Endometrium (tissue), 2 donors: ENCODE measurements around the gene CTAGE4.
"Not testable (repeated sequence)": the region's sequence is repeated elsewhere in the genome, so short reads cannot be mapped to it uniquely, and the experiment has no call there.

Source experiments
- FAIRE-seq: peaks from 2 replicates; lab custom pipeline; 2012; peaks lifted over from hg19 to GRCh38; lab: Jason Lieb, UNC
- donor health status: control.
- donor health status: control.

The CTAGE4 gene, protein sequence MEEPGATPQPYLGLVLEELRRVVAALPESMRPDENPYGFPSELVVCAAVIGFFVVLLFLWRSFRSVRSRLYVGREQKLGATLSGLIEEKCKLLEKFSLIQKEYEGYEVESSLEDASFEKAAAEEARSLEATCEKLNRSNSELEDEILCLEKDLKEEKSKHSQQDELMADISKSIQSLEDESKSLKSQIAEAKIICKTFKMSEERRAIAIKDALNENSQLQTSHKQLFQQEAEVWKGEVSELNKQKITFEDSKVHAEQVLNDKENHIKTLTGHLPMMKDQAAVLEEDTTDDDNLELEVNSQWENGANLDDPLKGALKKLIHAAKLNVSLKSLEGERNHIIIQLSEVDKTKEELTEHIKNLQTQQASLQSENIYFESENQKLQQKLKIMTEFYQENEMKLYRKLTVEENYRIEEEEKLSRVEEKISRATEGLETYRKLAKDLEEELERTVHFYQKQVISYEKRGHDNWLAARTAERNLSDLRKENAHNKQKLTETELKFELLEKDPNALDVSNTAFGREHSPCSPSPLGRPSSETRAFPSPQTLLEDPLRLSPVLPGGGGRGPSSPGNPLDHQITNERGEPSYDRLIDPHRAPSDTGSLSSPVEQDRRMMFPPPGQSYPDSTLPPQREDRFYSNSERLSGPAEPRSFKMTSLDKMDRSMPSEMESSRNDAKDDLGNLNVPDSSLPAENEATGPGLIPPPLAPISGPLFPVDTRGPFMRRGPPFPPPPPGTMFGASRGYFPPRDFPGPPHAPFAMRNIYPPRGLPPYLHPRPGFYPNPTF

DNA sequence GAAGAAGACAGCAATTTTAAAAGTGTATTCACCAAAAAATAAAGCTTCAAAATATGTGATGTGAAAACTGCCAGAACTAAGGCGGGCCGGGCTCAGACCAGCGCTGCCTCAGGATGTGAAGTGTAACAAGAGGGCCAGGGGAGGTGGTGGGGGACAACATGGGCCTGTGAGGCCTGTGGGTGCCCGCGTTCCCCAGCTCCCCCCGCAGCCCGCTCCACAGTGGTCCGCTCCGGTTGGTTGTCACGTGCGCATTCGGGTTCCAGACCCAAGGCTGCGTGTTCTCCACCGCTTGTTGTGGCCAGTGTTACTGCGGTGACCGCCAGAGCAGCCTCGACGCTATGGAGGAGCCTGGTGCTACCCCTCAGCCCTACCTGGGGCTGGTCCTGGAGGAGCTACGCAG is at the start of gene CTAGE4:
CTAGE4 (plus strand) TSS at position 301 of the 400 bp plus-strand sequence; CDS start at position 339, 38 bp downstream.
- FAIRE-seq: not testable (repeated sequence)

DNA sequence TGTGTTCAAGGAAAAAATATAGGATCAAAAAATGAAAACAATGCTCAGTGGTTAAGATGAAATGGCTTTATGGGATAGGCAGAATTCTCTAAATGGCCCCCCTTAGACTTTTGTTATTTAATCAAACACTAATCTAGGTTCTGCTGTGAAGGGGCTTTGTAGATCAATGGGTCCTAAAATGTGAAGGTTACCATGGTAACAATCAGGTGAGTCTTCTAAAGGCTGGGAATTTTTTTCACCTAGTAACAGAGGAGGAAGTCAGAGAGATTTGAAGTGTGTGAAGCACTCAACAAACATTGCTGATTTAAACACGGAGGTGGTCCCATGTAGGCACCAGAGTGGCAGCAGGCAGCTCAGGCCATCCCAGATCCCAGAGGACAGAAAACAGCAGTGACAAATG is 49.1 kb upstream of the CTAGE4 start:
- no peak for FAIRE-seq

DNA sequence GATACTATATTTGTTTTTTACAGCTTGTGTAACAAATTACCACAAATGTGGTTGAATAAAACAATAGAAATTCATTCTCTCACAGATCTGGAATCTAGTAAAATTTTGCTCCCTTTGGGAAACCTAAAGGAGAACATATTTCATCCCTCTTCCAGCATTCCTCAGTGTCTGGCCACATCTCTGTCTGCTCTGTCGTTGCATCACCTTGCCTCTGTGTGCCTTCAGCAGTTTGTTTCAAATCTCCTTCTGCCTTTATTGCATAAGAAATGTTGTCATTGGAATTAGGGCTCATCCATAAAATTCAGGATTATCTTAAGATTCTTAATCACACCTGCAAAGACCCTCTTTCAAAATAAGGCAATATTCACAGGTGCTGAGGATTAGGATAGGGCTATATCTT is 45.8 kb upstream of the CTAGE4 start:
- FAIRE-seq: no peak

DNA sequence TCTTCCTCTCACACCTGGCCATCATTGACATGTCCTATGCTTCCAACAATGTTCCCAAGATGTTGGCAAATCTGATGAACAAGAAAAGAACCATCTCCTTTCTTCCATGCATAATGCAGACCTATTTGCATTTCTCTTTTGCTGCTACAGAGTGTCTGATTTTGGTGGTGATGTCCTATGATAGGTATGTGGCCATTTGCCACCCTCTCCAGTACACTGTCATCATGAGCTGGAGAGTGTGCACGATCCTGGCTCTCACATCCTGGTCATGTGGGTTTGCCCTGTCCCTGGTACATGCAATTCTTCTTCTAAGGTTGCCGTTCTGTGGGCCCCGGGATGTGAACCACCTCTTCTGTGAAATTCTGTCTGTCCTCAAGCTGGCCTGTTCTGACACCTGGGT is 41.1 kb upstream of the CTAGE4 start:
- no peak for FAIRE-seq

DNA sequence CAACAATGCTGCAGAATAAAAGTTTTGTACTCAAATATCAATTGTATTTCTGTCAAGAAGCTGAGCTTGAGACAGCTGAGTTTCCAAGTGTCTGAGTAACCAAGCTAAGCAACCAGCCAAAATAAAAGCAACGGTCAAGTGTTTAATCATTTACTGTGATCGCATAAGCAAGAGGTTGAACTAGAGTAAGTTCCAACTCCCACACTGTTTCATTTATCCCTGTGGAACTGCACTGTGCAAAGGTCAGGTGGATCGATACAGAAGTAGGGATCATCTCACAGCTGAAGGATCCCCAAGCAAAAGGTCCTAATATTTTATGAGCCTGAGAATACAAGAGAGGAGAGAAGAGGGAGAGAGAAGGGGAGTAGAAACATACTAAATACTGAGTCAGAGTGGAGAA is 38.8 kb upstream of the CTAGE4 start:
- FAIRE-seq: no peak

DNA sequence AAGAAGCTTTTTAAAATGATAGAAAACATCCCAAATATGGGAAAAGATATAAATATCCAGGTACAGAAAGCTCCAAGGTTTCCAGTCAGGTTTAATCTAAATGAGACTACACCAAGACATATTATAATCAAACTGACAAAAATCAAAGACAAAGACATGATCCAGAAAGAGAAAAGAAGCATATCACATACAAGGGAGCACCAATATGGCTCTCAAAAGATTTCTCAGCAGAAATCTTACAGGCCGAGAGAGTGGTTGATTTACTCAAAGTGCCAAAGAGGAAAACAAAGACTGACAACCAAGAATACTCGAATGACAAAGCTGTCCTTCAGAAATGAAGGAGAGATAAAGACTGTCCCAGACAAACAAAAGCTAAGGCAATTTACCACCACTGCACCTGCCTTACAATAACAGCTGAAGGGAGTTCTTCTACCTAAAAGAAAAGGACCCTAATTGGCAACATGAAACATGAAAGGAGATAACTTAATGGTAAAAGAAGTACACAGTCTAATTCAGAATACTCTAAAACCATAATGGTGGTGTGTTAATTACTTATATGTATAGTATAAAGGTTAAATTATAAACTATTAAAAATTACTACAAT is 34.9 kb upstream of the CTAGE4 start:
- no peak for FAIRE-seq

DNA sequence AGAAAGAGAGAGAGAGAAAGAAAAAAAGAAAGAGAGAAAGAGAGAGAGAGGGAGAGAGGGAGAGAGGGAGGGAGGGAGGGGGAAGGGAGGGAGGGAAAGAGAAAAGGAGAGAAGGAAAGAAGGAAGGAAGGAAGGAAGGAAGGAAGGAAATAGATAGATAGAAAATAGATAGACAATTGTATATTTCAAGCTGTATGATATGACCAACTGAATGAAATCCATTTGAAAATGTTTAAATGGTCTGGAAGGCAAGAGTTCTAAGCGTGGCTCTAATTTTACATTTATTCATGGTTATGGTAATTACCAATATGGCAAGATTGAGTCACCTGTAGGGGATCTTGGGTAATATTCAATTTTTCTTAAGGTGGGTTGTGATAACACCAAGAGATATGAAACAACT is 24.4 kb upstream of the CTAGE4 start:
- FAIRE-seq: no peak

DNA sequence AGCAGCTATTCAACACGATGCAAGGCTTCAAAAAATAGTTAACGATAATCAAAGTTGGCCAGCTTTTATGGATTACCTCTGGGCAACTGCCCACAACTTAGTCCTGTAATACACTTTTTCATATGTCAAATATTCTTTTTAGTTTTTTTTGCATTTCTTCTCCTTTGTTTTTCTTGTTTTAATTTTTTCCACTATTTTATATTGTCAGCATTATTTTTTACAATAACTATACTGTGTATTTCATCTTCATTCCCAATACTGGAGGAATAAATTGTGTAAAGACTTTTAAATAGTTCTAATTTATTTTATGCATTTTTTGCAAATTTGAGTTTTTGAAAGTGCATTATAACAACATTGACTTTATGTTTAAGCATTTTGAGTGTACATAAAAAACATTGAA is 18.5 kb upstream of the CTAGE4 start:
- no peak for FAIRE-seq

DNA sequence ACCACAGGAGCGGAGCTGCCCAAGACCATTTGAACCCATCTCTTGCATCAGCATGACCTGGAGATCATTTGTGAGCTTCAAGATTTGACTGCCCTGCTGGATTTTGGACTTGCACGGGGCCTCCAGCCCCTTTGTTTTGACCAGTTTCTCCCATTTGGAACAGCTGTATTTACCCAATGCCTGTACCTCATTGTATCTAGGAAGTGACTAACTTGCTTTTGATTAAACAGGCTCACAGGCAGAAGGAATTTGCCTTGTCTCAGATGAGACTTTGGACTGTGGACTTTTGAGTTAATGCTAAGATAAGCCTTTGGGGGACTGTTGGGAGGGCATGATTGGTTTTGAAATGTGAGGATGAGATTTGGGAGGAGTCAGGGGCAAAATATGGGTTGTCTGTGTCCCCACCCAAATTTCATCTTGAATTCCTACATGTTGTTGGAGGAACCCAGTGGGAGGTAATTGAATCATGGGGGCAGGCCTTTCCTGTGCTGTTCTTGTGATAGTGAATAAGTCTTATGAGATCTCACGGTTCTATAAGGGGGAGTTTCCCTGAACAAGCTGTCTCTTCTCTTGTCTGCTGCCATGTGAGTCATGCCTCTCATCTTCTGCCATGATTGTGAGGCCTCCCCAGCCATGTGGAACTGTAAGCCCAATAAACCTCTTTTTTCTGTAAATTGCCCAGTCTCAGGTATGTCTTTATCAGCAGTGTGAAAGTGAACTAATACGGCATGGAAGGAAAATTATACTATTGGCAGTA is 11.5 kb upstream of the CTAGE4 start:
- FAIRE-seq: not testable (repeated sequence)

DNA sequence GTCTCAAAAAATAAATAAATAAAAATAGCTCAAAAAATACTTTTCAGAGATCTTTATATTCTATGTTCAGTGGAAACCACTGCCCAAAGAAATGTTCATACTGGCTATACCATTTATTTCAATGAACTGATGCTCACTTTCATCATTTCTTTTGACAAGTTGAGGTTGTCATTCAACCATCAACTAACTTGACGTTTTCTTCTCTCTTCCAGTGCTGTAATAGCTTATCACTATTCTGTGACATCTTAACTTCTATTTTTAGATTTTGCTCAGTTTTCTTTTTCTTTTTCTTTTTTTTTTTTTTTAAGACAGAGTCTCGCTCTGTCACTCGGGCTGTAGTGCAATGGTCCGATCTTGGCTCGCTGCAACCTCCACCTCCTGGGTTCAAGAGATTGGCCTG is 8.7 kb upstream of the CTAGE4 start:
- no peak for FAIRE-seq

DNA sequence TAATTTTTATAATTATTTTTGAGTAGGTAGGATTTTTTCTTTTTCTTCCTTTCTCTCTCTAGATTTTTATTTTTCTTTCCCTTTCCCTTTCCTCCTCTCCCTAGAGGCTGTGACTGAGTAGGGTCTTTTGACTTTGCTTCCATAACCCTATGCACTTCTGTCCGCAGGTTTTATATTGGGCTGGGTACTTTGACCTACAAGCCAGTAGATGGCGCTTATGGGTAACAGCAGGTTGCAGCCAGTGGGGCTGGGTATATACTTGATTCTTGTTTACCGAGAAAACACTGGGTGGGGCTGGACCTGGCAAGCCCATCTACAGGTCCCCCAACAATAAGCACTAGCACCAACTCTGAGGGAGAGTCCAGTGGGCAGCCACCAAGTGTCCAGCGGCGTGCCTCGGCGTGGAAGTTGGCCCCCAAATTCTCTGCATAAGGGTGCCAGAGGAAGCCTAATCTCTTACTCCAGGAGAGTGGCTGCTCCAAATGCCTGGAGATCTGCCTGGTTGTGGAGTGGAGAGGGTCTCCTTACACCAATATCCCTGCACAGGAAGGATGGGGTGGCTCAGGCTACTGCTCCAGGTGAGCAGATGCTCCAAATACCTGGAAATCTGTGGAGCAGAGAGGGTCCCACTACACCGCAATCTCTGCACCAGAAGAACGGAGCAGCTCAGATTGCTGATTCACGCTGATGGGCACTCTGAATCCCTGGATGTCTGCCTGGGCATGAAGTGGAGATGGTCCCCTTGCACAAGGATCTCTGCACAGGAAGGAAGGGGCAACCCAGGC is 4.7 kb upstream of the CTAGE4 start:
- not testable (repeated sequence) for FAIRE-seq

DNA sequence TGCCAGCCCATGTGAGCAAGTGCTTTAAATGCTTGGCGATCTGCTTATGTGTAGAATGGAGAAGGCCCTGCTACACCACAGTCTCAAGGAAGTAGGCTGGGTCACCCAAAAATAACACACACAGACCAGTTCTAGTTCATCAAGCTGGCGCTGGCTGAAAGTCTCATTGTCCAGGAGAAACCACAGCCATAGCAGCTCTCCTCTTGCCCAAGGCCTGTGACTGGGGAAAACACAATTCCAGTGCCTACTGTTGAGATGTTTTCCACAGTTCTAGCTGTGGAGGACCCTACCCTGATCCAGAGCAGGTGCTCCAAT is 4.1 kb upstream of the CTAGE4 start:
- not testable (repeated sequence) for FAIRE-seq

DNA sequence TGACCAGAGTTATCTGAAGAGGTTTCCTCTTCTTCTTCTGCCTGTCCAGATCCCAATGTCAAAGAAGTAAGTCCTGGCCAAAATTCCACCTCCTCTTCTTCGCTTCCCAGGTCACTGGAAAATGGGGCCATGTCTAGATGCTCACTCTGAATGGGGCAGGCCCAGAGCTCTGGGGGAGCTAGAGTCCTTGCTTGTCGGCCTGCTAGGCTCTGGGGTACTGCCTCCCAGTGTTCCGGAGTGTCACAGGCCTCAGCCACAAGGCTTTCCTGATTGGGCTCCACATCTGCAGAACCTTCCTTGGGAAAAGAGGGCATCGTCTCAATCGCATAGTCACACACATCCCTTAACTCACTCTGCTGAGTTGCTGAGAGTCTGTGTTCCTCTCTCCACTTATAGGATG is 4.6 kb downstream of the CTAGE4 start:
- not testable (repeated sequence) for FAIRE-seq

DNA sequence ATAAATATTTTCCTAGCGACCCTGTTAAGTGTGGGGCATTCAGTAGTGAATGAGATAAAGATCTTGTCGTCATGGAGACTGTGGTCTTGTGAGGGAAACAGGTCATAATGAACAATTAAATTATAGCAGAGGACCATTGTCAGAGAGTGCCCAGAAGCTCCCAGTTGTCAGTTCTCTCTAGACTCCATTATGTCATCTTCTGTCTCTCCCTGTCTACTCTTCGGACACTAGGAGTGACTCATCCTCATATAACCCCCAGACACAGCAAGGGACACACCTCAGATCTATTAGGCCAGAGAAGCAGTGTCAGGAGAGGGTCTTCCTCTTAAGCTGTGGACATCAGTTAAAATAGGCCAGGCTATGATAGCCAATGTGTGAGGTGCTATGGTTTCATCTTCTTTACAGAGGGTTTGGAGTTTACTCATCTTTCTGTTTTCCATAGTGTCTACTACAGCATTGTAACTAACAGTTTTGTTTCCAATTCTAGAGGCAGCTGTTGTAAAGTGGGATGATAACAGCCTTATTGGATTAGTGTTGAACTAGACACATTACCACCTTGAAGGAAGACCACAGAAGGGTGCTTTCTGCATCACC is 5.4 kb downstream of the CTAGE4 start:
- FAIRE-seq: not testable (repeated sequence)

DNA sequence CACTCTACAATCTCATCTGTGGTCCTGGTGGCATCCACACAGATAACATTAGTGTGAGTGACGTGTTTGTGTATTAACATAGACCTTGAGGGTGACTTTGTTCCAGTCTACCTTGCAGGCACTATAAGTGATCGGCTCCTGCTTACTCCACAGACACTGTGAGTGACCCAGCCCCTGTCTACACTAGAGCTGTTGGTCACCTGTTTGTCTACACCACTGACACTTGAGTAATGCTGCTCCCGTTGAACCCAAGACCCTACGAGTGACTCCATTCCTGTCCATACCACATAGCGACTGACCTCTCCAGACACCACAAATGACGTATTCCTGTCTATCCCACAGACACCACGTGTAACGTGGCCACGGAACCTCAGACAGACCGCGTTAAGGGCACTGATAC is 10.5 kb downstream of the CTAGE4 start:
- not testable (repeated sequence) for FAIRE-seq

DNA sequence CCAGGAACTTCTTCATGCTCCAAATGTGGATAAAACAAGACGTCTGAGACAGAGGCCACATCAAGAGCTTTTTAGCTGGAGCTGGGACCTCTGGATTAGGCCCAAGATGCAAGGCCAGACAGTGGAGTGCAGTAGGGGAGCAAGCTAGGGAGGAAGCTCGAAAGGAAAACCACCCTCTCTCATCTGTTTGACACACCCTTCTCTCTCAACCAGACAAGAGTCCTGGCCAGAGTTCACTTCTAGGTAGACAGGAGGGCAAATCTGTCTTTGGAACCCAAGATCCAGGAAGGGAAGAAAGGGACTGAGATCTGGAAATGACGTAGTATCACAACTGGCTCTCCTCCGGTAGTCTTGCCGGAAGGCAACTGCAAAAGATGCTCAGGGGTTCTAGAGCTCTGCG is 11.2 kb downstream of the CTAGE4 start:
- not testable (repeated sequence) for FAIRE-seq

DNA sequence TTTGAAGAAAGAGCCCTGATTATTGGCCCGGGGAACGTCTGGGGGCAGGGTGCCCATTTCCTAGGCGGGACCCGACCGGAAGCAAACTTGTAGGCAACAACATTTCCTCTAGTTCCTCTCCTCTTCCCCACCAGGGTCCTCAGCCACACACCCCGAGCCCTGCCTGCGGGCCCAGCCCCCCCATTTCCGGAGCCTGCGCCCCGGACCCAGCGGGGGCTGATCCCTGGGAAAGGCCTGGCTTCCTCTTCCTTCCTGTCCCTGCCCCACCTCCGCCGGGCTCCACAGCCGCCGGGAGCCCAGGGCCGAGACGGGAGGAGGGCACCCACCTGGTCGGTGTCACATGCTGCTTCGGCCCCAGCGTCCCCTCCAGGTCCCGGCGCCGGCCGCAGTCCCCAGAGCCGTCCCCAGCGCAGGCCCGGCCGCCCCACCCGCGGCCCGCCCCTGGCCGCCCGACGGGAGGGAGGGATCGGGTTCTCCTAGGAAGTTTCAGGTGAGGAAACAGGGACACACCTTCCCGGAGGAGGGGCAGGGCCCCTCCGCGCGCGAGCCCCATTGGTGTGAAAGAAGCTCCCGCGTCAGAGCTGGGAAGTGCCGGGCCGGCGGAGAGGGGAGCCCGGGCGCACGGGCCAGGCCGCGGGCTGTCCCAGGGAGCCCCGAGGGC is 12.1 kb downstream of the CTAGE4 start, which contains the start of gene ARHGEF35:
ARHGEF35 (minus strand) TSS at position 622 of the 661 bp plus-strand sequence. CDS start 7,450 bp downstream, outside the sequence.
- not testable (repeated sequence) for FAIRE-seq

DNA sequence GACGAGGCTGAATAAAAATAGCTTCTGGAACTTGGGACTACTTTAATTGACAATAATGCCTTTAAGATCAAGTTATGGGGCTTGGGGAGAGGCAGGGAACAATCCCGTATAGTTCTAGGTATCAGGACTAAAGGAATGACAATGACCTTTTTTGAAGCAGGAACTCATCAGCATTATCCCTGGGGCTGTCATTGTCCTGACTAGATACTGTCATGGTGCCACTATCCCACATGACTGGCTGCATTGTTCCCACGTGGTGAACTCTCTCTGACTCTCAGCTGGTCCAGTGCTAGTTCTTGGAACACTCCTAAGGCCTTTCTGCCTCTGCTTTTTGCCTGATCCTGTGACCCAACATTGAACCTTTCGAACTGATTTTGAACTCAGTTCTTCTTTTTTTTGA is 15.7 kb downstream of the CTAGE4 start:
- not testable (repeated sequence) for FAIRE-seq

DNA sequence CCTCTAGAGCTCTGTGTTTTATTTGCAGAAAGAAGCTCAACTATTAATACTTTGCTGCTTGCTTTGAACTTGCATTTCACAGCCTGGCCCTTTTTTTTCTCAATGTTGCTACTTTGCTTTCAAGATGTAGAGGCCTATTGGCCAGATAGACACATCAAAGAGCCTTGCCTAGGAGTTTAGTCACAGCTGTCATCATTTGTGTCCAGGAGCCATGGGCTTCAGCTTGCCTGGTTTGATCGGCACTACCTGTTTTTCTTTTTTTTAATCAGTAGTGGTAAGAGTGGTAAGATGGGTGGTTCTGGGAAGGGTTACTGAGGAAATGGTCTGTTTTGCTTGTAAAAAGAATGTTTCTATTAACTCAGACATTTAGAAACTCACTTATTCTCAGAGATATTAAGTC is 18.7 kb downstream of the CTAGE4 start:
- not testable (repeated sequence) for FAIRE-seq

DNA sequence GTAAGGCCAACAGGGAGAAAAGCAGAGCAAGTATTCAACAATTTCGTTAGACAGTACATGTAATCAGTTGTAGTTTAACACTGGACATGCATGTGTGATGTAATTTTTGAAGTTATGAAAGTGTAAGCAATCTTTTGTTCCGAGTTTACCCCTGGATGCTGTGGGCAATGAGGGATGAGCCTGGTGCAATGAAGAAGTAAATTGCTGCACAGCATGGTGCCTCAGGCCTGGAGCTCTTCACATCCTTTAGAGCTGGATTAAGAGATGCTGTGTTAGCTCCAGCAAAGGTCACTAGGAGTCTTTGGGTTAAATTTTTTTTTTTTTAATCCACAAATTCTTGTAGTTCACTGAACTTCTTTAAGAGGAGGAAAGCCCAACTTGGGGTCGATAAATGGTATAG is 19.8 kb downstream of the CTAGE4 start:
- not testable (repeated sequence) for FAIRE-seq
